Mucosa of stomach (tissue), 1 donor: ENCODE data around the gene ALPL.

Source experiments
- H3K27me3 ChIP-seq: one replicate; pipeline ENCODE4 v1.7.0; 2013; ENCODE audit warnings: mild to moderate bottlenecking, low read length; ENCODE audit not compliant: control insufficient read depth, insufficient read depth
- H3K36me3 ChIP-seq: one replicate; pipeline ENCODE4 v1.7.0; 2013; ENCODE audit warnings: low read length; ENCODE audit not compliant: control insufficient read depth, insufficient read depth
- H3K4me1 ChIP-seq: one replicate; pipeline ENCODE4 v1.7.0; 2013; ENCODE audit warnings: mild to moderate bottlenecking, low read length; ENCODE audit not compliant: control insufficient read depth, insufficient read depth
- H3K4me3 ChIP-seq: one replicate; pipeline ENCODE4 v1.7.0; 2013; ENCODE audit warnings: low read length
- H3K9ac ChIP-seq: one replicate; pipeline ENCODE4 v1.7.0; 2013; ENCODE audit warnings: mild to moderate bottlenecking, low read length, moderate library complexity
- H3K9me3 ChIP-seq: one replicate; pipeline ENCODE4 v1.7.0; 2013; ENCODE audit warnings: mild to moderate bottlenecking, low read length, moderate library complexity; ENCODE audit not compliant: control insufficient read depth
- donor health status: Pancreatic carcinoma.

The ALPL gene

DNA sequence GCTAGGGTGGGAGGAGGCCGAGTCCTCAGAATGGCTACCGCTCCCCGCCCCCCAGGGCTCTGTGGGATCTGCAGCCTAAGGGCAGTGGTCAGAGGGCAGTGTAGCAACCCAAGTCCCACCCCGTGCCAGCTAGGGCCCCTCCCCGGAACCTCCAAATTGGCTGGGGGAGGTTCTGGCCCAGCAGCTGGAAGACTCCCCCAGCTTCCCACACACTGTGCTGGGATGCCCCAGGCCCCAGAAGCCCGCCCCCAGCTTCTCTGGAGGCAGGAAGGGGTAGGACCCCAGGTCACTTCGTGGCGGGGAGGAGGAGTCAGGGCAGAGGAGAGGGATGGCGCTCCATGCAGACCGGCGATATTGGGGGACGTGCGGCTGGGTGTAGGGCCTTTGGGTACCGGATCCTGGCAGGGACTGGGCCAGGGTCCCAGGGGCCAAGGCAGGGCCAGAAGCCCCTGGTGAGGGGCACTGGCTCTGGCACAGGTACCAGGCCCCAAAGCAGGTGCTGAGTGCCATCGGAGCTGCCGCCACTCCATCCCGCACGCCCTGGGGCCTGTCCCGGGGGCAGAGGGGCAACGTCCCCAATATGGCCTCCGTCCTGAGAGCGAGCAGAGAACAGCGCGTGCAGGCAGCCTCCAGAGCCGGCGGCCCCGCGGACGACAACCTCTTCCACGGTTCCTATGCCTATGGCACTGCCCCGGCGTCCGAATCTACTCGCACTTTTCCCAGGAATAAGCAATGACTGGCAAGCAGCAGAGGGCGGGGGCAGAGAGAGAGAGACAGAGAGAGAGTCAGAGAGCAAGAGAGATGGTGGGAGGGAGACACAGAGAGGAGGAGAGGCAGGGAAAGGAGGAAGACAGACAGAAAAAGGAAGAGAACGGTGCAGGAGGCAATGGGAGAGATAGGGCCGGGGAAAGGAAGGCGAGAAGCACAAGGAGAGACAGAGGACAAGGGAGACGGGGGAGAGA, 94.2 kb downstream of the ALPL start:
- peaks cover 10% of the 10 kb centered on the region for H3K4me1 ChIP-seq
- H3K9me3 ChIP-seq = no peaks in the 10 kb centered on the region
- H3K36me3 ChIP-seq = no peaks in the 10 kb centered on the region
- no peak overlapping the region for H3K9ac ChIP-seq
- H3K4me3 ChIP-seq = no peak overlapping the region
- no peaks in the 10 kb centered on the region for H3K27me3 ChIP-seq

DNA sequence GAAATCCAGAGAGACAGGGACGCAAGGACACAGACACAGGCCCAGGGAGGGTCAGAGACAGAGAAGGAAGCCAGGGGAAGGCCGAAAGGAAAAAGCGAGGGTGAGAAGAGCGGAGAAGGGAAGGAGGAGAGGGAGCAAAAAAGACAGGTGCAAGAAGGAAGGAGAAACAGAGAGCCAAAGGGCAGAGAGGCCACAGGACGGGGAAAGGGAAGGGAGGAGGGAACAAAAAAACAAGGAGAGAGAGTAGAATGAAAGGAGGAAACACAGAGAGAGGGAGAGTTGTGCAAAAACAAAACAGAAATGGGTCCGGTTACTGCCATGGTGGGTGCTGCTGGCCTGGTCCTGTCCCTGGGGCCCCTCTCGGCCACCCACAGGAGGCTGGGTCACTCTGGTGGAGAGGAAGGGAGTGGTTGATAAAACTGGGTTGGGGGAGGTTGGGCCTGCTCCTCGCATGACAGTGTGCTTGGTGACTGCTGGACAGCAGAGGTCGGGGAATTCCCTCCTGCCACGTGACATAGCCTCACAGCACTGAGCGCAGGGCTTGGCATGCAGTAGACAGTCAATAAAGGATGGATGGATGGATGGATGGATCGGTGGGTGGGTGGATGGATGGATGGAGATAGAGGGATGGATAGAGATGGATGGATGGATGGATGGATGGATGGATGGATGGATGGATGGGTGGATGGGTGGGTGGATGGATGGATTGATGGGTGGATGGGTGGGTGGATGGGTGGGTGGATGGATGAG, 95.2 kb downstream of the ALPL start:
- H3K36me3 ChIP-seq = no peaks in the 10 kb centered on the region
- H3K4me3 ChIP-seq = no peak overlapping the region
- no peak overlapping the region for H3K9ac ChIP-seq
- peaks cover 10% of the 10 kb centered on the region for H3K4me1 ChIP-seq
- no peaks in the 10 kb centered on the region for H3K27me3 ChIP-seq
- H3K9me3 ChIP-seq = no peaks in the 10 kb centered on the region

DNA sequence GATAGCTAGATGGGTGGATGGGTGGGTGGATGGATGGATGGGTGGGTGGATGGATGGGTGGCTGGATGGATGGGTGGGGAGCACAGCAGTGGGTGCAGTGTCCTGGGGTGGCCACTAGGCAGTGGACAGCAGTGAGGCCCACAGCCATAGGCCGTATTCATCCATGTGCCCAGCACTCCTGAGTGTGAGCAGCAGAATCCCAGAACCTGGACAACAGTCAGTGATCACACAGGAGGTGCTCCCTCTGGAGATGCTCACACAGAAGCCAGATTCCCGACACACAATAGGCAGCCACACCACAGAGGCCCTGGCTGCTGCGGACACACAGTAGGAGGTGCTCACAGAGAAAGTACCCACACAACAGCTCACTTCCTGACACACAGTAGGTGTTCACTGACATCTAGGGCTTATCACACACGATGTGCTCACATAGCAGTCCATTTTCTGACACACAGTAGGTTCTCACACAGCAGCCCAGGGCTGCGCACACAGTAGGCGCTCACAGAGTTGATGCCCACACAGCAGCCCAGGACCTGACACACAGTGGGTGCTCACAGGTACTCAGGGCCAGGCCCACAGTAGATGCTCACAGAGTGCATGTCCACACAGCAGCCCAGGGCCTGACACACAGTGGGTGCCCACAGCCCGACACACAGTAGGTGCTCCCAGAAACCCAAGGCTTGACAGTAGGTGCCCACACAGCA, 95.9 kb downstream of the ALPL start:
- H3K4me1 ChIP-seq = peaks cover 10% of the 10 kb centered on the region
- no peaks in the 10 kb centered on the region for H3K36me3 ChIP-seq
- no peak overlapping the region for H3K4me3 ChIP-seq
- no peak overlapping the region for H3K9ac ChIP-seq
- no peaks in the 10 kb centered on the region for H3K9me3 ChIP-seq
- no peaks in the 10 kb centered on the region for H3K27me3 ChIP-seq

DNA sequence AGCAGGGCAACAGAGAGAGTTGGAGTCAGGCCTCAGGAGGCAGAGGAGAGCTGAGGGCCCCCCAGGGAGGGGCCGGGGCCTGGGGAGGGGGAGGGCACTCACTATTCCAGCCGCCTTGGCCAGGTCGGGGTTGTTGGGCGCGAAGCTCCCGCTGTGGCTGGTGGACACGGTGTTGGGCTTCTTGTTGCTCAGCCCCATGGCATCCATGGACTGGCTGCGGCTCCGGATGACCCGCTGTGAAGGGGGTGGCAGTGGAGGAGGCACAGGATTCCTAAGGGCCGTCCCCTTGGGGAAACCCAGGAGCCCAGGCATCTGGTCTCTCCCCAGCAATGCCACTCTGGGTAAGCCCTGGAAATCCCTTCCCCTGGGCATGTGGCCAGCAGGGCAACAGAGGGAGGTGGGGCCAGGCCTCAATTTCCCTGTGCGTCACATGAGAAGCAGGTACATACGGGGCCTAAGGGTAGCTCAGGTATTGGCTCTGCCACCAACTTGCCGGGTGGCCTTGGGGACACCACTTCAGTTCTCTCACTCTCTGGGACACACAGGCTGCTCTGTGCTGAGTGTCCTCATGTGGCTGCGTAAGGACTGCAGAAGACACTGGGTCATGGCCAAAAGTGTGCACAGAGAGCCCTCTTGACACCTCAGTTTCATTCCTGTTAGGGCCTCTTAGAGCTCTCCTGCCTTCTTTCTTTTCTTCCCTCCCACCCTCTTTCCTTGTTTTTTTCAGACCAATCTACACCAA, 96.9 kb downstream of the ALPL start:
- no peak overlapping the region for H3K9ac ChIP-seq
- H3K4me1 ChIP-seq = peaks cover 10% of the 10 kb centered on the region
- no peaks in the 10 kb centered on the region for H3K27me3 ChIP-seq
- no peaks in the 10 kb centered on the region for H3K36me3 ChIP-seq
- no peak overlapping the region for H3K4me3 ChIP-seq
- H3K9me3 ChIP-seq = no peaks in the 10 kb centered on the region

DNA sequence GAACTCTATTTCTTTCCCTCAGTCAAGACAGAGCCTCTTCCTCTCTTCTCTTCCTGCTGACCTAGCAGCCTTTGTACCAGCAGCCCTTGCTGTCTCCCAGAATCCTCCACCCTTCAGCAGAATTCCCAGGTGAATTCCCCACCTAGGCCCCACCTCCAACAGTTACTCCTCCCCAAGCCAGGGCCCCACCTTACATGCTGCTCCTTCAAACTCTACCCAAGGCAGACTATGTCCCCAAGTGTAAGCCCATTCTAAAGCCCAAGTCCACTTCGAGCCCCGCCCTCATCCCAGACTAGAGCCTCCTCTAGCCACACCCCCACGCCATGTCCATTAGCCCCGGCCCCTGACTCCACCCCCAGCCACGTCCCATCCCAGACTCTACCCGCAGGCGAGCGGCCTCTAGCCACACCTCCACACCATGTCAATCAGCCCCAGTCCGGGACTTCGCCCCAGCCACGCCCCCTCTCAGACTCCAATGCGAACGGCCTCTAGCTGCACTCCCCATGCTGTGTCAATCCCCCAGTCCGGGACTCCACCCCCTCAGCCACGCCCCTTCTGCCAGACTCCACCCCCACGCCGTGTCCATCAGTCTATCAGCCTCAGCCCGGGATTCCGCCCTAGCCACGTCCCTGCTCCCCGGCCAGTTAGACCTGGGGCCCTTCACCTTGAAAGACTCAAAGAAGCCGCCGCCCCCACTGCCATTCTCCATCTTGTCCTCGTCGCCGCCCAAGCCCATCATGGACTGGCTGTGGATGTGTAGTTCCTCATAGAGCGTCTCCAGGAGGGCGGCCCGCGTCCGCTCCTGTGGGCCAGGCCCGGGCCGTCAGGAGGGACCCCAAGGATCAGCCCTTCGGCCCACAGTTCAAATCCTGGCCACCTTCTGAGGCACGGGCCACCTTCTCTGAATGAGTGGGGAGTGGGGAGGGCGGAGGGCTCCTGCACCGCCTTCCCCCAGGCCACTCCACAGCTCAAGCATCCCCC, 98.6 kb downstream of the ALPL start:
- Histone ChIP-seq H3K4me1 (peaks cover 10% of the 10 kb centered on the region), H3K27me3 (no peaks in the 10 kb centered on the region), H3K9me3 (no peaks in the 10 kb centered on the region), H3K4me3 (no peak overlapping the region), H3K36me3 (no peaks in the 10 kb centered on the region), H3K9ac (no peak overlapping the region)

DNA sequence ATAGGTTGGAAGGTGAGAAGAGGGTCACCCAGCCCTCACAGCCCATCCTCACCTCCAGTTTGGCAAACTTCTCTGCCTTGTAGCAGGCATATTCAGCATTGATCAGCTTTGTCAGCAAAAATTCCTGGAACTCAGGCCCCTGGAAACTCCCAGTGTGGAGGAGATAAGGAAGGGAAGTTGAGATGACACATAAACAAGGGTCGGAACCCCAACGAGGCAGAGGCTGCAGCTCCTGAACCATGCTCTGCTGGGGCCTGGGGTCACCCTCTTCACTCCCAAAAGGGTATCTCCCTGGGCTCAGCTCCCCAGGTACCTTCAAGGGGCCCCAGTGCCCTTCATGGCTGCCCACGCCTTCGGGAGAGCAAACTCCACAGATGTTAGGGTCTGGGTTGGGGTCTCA, 99.6 kb downstream of the ALPL start:
- Histone ChIP-seq H3K36me3 (no peaks in the 10 kb centered on the region), H3K4me3 (no peak overlapping the region), H3K9ac (no peak overlapping the region), H3K4me1 (peaks cover 10% of the 10 kb centered on the region), H3K9me3 (no peaks in the 10 kb centered on the region), H3K27me3 (no peaks in the 10 kb centered on the region)

DNA sequence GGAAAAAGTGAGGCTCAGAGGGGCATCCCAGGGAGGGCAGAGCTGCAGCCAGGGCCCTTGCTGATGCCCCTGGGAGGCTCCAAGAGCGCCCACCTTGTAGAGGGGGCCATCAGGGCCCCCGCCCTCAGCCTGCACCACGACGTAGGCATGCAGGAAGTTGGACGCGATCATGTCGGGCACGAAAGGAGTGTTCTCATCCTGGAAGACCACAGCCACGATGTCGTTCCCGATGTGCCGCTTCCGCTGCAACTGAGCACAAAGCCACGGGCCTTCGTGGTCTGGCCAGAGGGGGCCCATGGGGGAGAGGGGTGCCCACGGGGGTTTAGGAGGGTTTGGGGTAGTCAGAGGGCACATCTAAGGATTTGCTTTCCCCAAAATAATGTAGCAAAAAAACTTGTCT, 100.8 kb downstream of the ALPL start:
- Histone ChIP-seq H3K9me3 (no peaks in the 10 kb centered on the region), H3K4me1 (peaks cover 19% of the 10 kb centered on the region), H3K36me3 (no peaks in the 10 kb centered on the region), H3K27me3 (no peaks in the 10 kb centered on the region), H3K4me3 (no peak overlapping the region), H3K9ac (no peak overlapping the region)

DNA sequence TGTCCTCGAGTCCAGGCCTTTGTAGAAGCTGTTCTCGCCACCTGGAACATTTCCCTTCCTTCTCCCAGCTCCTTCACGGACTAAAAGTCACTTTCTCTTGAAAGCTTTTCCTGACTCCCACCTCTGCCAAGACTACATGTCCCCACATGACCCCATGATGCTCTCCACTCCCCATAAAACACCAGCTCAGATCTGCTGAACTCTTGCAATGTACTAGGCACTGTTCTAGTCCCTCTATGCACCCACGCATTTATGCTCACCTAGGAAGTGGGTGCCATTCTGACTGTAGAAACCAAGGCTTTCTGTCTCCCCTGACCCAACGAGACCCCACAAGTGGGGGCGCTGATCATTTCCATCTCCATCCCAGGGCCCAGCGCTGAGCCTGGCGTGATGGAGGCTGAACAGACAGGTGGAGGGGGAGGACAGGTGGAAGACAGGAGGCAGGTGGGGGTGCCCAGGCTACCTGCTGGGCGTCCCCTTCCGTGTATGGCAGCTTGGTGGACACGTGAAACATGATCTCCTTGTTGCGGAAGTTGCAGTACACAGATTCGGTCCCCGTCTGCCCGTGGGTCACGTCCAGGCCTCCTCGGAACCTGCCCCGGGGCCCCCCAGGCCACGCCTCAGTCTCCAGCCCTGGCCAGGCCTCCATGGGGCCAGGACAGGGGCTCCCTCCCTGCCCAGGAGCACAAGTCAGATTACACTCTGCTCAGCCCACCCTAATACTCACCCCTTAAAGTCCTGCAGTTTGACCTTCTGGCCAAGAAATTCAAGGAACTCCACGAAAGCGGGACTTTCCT, 102.0 kb downstream of the ALPL start:
- H3K9ac ChIP-seq = no peak overlapping the region
- peaks cover 20% of the 10 kb centered on the region for H3K4me1 ChIP-seq
- no peaks in the 10 kb centered on the region for H3K27me3 ChIP-seq
- no peaks in the 10 kb centered on the region for H3K9me3 ChIP-seq
- no peak overlapping the region for H3K4me3 ChIP-seq
- H3K36me3 ChIP-seq = no peaks in the 10 kb centered on the region

DNA sequence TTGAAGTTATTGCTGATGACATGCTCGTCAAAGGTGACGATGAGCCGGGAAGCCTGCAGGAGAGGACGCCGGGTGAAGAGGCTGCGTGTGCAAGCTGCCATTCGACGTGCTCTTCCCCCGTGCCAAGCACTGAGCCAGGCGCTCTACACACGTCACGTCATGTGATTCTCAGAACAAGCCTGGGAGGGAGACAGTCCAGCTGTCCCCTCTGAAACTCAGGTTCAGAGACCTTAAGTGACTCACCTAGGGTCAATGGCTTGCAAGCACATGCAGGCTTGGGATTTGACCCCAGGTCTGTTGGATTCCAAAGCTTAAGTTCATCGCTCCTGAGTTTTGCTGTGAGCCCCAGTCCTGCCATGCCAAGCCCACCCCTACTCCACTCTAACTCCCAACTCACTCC, 102.8 kb downstream of the ALPL start:
- Histone ChIP-seq H3K4me1 (peaks cover 20% of the 10 kb centered on the region), H3K4me3 (no peak overlapping the region), H3K9ac (no peak overlapping the region), H3K9me3 (no peaks in the 10 kb centered on the region), H3K36me3 (no peaks in the 10 kb centered on the region), H3K27me3 (no peaks in the 10 kb centered on the region)

DNA sequence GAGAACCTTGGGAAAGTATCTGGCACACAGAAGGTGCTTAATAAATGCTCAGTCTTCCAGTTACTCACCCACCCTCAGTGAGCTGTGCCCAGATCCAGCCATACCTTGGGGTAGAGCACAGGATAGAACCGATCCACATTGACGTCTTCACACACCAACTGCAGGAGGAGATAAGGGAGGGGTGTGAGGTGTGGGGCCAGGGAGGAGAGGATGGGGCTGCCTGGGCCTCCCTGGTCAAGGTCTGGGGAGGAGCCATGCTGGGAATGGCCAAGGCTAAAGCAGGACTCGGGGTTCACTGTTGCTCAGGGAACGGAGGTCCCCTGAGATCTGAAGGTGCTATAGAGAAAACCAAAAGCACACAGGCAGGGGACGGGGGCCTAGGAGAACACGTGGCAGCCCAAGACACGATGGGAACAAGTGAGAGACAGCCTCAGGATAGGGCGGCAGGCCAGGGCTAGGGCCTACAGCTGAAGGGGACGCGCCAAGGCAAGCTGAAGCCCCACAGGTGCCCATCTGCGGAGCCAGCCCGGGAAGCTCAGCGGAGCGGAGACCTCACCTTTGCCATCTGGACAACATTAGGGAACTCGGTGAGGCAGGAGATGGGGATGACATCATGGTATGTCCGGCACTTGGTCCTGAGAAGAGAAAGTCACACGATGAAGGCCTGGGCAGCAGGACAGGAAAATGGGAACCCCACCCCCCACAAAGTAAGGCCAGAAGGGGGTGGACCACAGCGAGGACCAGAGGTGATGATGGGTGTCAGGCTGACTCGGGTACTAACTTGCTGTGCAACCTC, 104.0 kb downstream of the ALPL start:
- Histone ChIP-seq H3K9me3 (no peaks in the 10 kb centered on the region), H3K27me3 (no peaks in the 10 kb centered on the region), H3K36me3 (no peaks in the 10 kb centered on the region), H3K4me1 (peaks cover 10% of the 10 kb centered on the region), H3K4me3 (no peak overlapping the region), H3K9ac (no peak overlapping the region)
